Embryonic facial prominence (tissue), 1 donor: Measurements from ENCODE around the gene FCGBP.
"Not testable (repeated sequence)": the region's sequence is repeated elsewhere in the genome, so short reads cannot be mapped to it uniquely, and the experiment has no call there.

ENCODE experiments used
- DNase-seq: peaks from one replicate; pipeline ENCODE4 v3.0.0-alpha.2; 2016; ENCODE audit errors: extremely low spot score

Gene FCGBP

GRCh38 chr19:39917561-39918182 lies 16.8 kb downstream of the FCGBP start:
- no peak for DNase-seq

GRCh38 chr19:39916851-39917396 lies 17.5 kb downstream of the FCGBP start:
- DNase-seq, result no peak

GRCh38 chr19:39916236-39916635 lies 18.2 kb downstream of the FCGBP start:
- DNase-seq, result no peak

GRCh38 chr19:39915848-39916215 lies 18.6 kb downstream of the FCGBP start:
- no peak for DNase-seq

- DNase-seq, result no peak
Observed at GRCh38 chr19:39915101-39915847, 19.2 kb downstream of the FCGBP start.

GRCh38 chr19:39913682-39914333 lies 20.6 kb downstream of the FCGBP start:
- no peak for DNase-seq

GRCh38 chr19:39908803-39909202 lies 25.6 kb downstream of the FCGBP start:
- no peak for DNase-seq

GRCh38 chr19:39906820-39907611 lies 27.4 kb downstream of the FCGBP start:
- no peak for DNase-seq

- no peak for DNase-seq
Observed at GRCh38 chr19:39906283-39906682, 28.2 kb downstream of the FCGBP start.

- not testable (repeated sequence) for DNase-seq
Observed at GRCh38 chr19:39903486-39904091, 30.8 kb downstream of the FCGBP start.

- not testable (repeated sequence) for DNase-seq
Observed at GRCh38 chr19:39902326-39902725, 32.1 kb downstream of the FCGBP start.

GRCh38 chr19:39901681-39902080 lies 32.8 kb downstream of the FCGBP start:
- DNase-seq, result not testable (repeated sequence)

GRCh38 chr19:39898858-39899257 lies 35.6 kb downstream of the FCGBP start:
- not testable (repeated sequence) for DNase-seq

- DNase-seq, result not testable (repeated sequence)
Observed at GRCh38 chr19:39897511-39898245, 36.8 kb downstream of the FCGBP start.

GRCh38 chr19:39895096-39895495 lies 39.3 kb downstream of the FCGBP start:
- DNase-seq, result not testable (repeated sequence)

GRCh38 chr19:39894236-39894606 lies 40.2 kb downstream of the FCGBP start:
- not testable (repeated sequence) for DNase-seq

- DNase-seq, result not testable (repeated sequence)
Observed at GRCh38 chr19:39893366-39894235, 40.8 kb downstream of the FCGBP start.

- not testable (repeated sequence) for DNase-seq
Observed at GRCh38 chr19:39892506-39892902, 41.9 kb downstream of the FCGBP start.

GRCh38 chr19:39891660-39892505 lies 42.6 kb downstream of the FCGBP start:
- DNase-seq, result not testable (repeated sequence)
